IMR-90 (cell line): Measurements from ENCODE around the gene NIPAL4. TPM values are rescaled to one million over a fixed set of nuclear protein-coding genes. Genes with fewer than 3 reads are reported as not detected.
A peak's percentile ranks its signal among the peaks of the same experiment; 100 is the strongest.

ENCODE experiments used
- ATAC-seq: fragments of 200-7000 bp; cut with Tn5 transposase; 2 replicates; pipeline ENCODE4 v1.9.1; 2020; ENCODE audit warnings: low read depth, mild to moderate bottlenecking, moderate library complexity
- BruUV-seq: library from RNA; stranded (reverse); fragments of 400-500 nt; replicated peaks from 2 replicates; lab custom pipeline; 2021; lab: Mats Ljungman, UMichigan
- CTCF ChIA-PET: fragments of 300-600 bp; formaldehyde crosslinking; extraction: SDS; loops from one replicate; lab custom pipeline; 2021; ENCODE audit warnings: antibody characterized with exemption; lab: Yijun Ruan, JAX
- POLR2A ChIA-PET: fragments of 300-600 bp; sonication (Branson Sonifier 250); formaldehyde crosslinking; loops from one replicate; lab custom pipeline; 2022; ENCODE audit warnings: antibody characterized with exemption; ENCODE audit not compliant: unreplicated experiment; lab: Charles Lee
- DNase-seq: peaks from one replicate; pipeline ENCODE4 v3.0.0; 2013
- H2AFZ ChIP-seq: replicated peaks from 2 replicates; pipeline ENCODE3; 2013; ENCODE audit warnings: low read length, mild to moderate bottlenecking; ENCODE audit not compliant: poor library complexity
- H2AK5ac ChIP-seq: 2 replicates; pipeline ENCODE4 v1.6.1; 2013; ENCODE audit warnings: low read depth, low read length, inconsistent platforms
- H2AK9ac ChIP-seq: replicated peaks from 2 replicates; pipeline ENCODE3; 2013; ENCODE audit warnings: mild to moderate bottlenecking, low read depth, low read length, moderate library complexity; ENCODE audit not compliant: poor library complexity
- H2BK120ac ChIP-seq: 2 replicates; pipeline ENCODE4 v1.6.1; 2013; ENCODE audit warnings: low read depth, low read length, inconsistent platforms
- H2BK15ac ChIP-seq: 3 replicates; pipeline ENCODE4 v1.6.1; 2013; ENCODE audit warnings: low read depth, low read length, inconsistent platforms
- H2BK20ac ChIP-seq: 2 replicates; pipeline ENCODE4 v1.6.1; 2013; ENCODE audit warnings: low read depth, mild to moderate bottlenecking, inconsistent platforms, low read length, moderate library complexity
- H2BK5ac ChIP-seq: 2 replicates; pipeline ENCODE4 v1.6.1; 2013; ENCODE audit warnings: mild to moderate bottlenecking, low read depth, low read length, inconsistent platforms; ENCODE audit not compliant: poor library complexity, severe bottlenecking
- H3K14ac ChIP-seq: replicated peaks from 2 replicates; pipeline ENCODE4 v1.6.1; 2013; ENCODE audit warnings: low read depth, low read length, inconsistent platforms
- H3K18ac ChIP-seq: 2 replicates; pipeline ENCODE4 v1.6.1; 2013; ENCODE audit warnings: low read depth, low read length, control low read depth
- H3K23ac ChIP-seq: 2 replicates; pipeline ENCODE4 v1.6.1; 2013; ENCODE audit warnings: low read depth, low read length, inconsistent platforms
- H3K27ac ChIP-seq: 2 replicates; pipeline ENCODE4 v1.5.1; 2013; ENCODE audit warnings: mild to moderate bottlenecking, control low read depth, low read length; ENCODE audit not compliant: insufficient read depth
- H3K27me3 ChIP-seq: 2 replicates; pipeline ENCODE4 v1.6.1; 2013; ENCODE audit warnings: low read length; ENCODE audit not compliant: control insufficient read depth, insufficient read depth
- H3K36me3 ChIP-seq: 2 replicates; pipeline ENCODE4 v1.6.1; 2013; ENCODE audit warnings: low read length, mixed read lengths; ENCODE audit not compliant: control insufficient read depth, insufficient read depth
- H3K4ac ChIP-seq: 2 replicates; pipeline ENCODE4 v1.6.1; 2013; ENCODE audit warnings: low read depth, low read length, inconsistent platforms
- H3K4me1 ChIP-seq: 2 replicates; pipeline ENCODE4 v1.6.1; 2013; ENCODE audit warnings: low read length, mixed read lengths; ENCODE audit not compliant: control insufficient read depth, insufficient read depth
- H3K4me2 ChIP-seq: 2 replicates; pipeline ENCODE4 v1.6.1; 2013; ENCODE audit warnings: low read depth, mild to moderate bottlenecking, control low read depth, low read length, moderate library complexity
- H3K4me3 ChIP-seq: 2 replicates; pipeline ENCODE4 v1.5.1; 2013; ENCODE audit warnings: low read depth, mild to moderate bottlenecking, control low read depth, low read length, moderate library complexity; ENCODE audit not compliant: insufficient read depth
- H3K56ac ChIP-seq: 2 replicates; pipeline ENCODE4 v1.6.1; 2013; ENCODE audit warnings: low read length, inconsistent platforms; ENCODE audit not compliant: insufficient read depth; ENCODE audit errors: extremely low read depth
- H3K79me1 ChIP-seq, 2 experiments: 2 replicates each; pipeline ENCODE4 v1.6.1; 2013; ENCODE audit warnings: low read length in 2 of 2, inconsistent platforms in 1 of 2, low read depth in 1 of 2
- H3K9ac ChIP-seq: 2 replicates; pipeline ENCODE4 v1.6.1; 2013; ENCODE audit warnings: low read depth, low read length, control low read depth
- H3K9me1 ChIP-seq: 2 replicates; pipeline ENCODE4 v1.6.1; 2013; ENCODE audit warnings: low read length, inconsistent platforms; ENCODE audit not compliant: insufficient read depth
- H3K9me3 ChIP-seq: 2 replicates; pipeline ENCODE4 v1.6.1; 2013; ENCODE audit warnings: low read length; ENCODE audit not compliant: control insufficient read depth, insufficient read depth
- H4K20me1 ChIP-seq: 2 replicates; pipeline ENCODE4 v1.6.1; 2013; ENCODE audit warnings: low read length, inconsistent platforms; ENCODE audit not compliant: insufficient read depth
- H4K5ac ChIP-seq: 2 replicates; pipeline ENCODE4 v1.6.1; 2013; ENCODE audit warnings: mild to moderate bottlenecking, low read depth, low read length, control low read depth
- H4K8ac ChIP-seq, 2 experiments: 2 replicates each; pipeline ENCODE4 v1.6.1; 2013; ENCODE audit warnings: low read depth in 2 of 2, low read length in 2 of 2, control low read depth in 1 of 2, inconsistent platforms in 1 of 2
- H4K91ac ChIP-seq: 2 replicates; pipeline ENCODE4 v1.6.1; 2013; ENCODE audit warnings: low read depth, low read length, inconsistent platforms; ENCODE audit not compliant: insufficient read depth
- BHLHE40 ChIP-seq: fragments of 150-350 bp; IDR thresholded peaks from 2 replicates; pipeline ENCODE4 v1.6.1; 2016; ENCODE audit warnings: mild to moderate bottlenecking, low read depth, low read length
- CEBPB ChIP-seq: IDR thresholded peaks from 2 replicates; pipeline ENCODE4 v1.6.1; 2012; ENCODE audit warnings: low read depth, low read length, improper control_type of control experiment
- CHD1 ChIP-seq: IDR thresholded peaks from 2 replicates; pipeline ENCODE4 v1.6.1; 2012; ENCODE audit warnings: low read depth, low read length, improper control_type of control experiment
- CTCF ChIP-seq: conservative IDR thresholded peaks from 2 replicates; pipeline ENCODE4 v1.5.1; 2012; ENCODE audit warnings: mild to moderate bottlenecking, low read depth, low read length, improper control_type of control experiment
- ELK1 ChIP-seq: fragments of 150-350 bp; IDR thresholded peaks from 2 replicates; pipeline ENCODE4 v1.6.1; 2016; ENCODE audit warnings: low read depth, mild to moderate bottlenecking, low read length, moderate library complexity, borderline replicate concordance
- FOS ChIP-seq: fragments of 150-350 bp; IDR thresholded peaks from 2 replicates; pipeline ENCODE4 v1.6.1; 2016; ENCODE audit warnings: low read depth, low read length
- MAFK ChIP-seq: IDR thresholded peaks from 2 replicates; pipeline ENCODE4 v1.6.1; 2012; ENCODE audit warnings: low read depth, low read length, improper control_type of control experiment
- MAZ ChIP-seq: IDR thresholded peaks from 2 replicates; pipeline ENCODE4 v1.6.1; 2012; ENCODE audit warnings: low read depth, mild to moderate bottlenecking, low read length, improper control_type of control experiment, moderate library complexity, borderline replicate concordance
- MXI1 ChIP-seq: IDR thresholded peaks from 2 replicates; pipeline ENCODE4 v1.6.1; 2012; ENCODE audit warnings: low read depth, mild to moderate bottlenecking, low read length, moderate library complexity, borderline replicate concordance
- NFE2L2 ChIP-seq: fragments of 150-350 bp; IDR thresholded peaks from 2 replicates; pipeline ENCODE4 v1.6.1; 2016; ENCODE audit warnings: low read depth, mild to moderate bottlenecking, low read length
- POLR2A ChIP-seq: IDR thresholded peaks from 2 replicates; pipeline ENCODE4 v1.6.1; 2012; ENCODE audit warnings: mild to moderate bottlenecking, low read depth, low read length
- RAD21 ChIP-seq: IDR thresholded peaks from 2 replicates; pipeline ENCODE4 v1.6.1; 2012; ENCODE audit warnings: low read length, improper control_type of control experiment
- RCOR1 ChIP-seq: IDR thresholded peaks from 2 replicates; pipeline ENCODE4 v1.6.1; 2012; ENCODE audit warnings: mild to moderate bottlenecking, low read length, improper control_type of control experiment; ENCODE audit not compliant: insufficient replicate concordance
- RFX5 ChIP-seq: IDR thresholded peaks from 2 replicates; pipeline ENCODE4 v1.8.0; 2012; ENCODE audit warnings: low read depth, mild to moderate bottlenecking, low read length, moderate library complexity
- SMC3 ChIP-seq: fragments of 150-350 bp; IDR thresholded peaks from 2 replicates; pipeline ENCODE4 v1.6.1; 2016; ENCODE audit warnings: low read depth, mild to moderate bottlenecking, antibody characterized with exemption, low read length, moderate library complexity
- USF2 ChIP-seq: fragments of 150-350 bp; IDR thresholded peaks from 2 replicates; pipeline ENCODE4 v1.6.1; 2017; ENCODE audit warnings: mild to moderate bottlenecking, antibody characterized with exemption, low read length, low read depth
- WGBS, 2 experiments: methylation state at CpG; one replicate each; pipeline versions ENCODE4 v1.1.5 to v1.1.7; 2013; ENCODE audit warnings: missing lambda C conversion rate in 2 of 2; ENCODE audit not compliant: insufficient read length in 1 of 2; ENCODE audit errors: extremely low coverage in 2 of 2; 5-methylcytosine and 5-hydroxymethylcytosine counted together
- dilution Hi-C: fragments of 300-500 bp; cut with HindIII; formaldehyde crosslinking; loops from one replicate; pipeline ENCODE4 v1.14.3; 2018; ENCODE audit warnings: low sequenced_read_pairs; ENCODE audit not compliant: unreplicated experiment
- in situ Hi-C: fragments of 300-500 bp; cut with MboI; formaldehyde crosslinking; loops from 3 replicates; pipeline ENCODE4 v1.14.3; 2019; ENCODE audit warnings: low sequenced_read_pairs, inconsistent platforms, mixed read lengths
- intact Hi-C: fragments of 100-400 bp; cut with micrococcal nuclease; formaldehyde crosslinking; loops from 2 replicates; pipeline ENCODE4 v1.10.0; 2022
- polyA plus RNA-seq, 3 experiments: library from polyadenylated mRNA; depleted of rRNA; stranded (reverse); fragments of >200 nt; gene quantifications; 2 replicates each; pipeline ENCODE4 v1.2.3, GENCODE V29; 2012; ENCODE audit warnings: low replicate concordance in 1 of 3
- total RNA-seq: library from RNA; depleted of rRNA; stranded (reverse); fragments of >200 nt; gene quantifications from 2 replicates; pipeline ENCODE4 v1.2.3, GENCODE V29; 2012

The NIPAL4 gene
- total and polyA plus RNA-seq, 2 of the 4 experiments (the other 2 are of a cell fraction) = 0.18 to 0.39 TPM

GRCh38 chr5:157469073-157469472, 9.1 kb downstream of the NIPAL4 start:
- TF ChIP-seq RCOR1 = no peak
- TF ChIP-seq CEBPB = no peak
- TF ChIP-seq POLR2A = no peak
- no peak for TF ChIP-seq CHD1
- no peak for TF ChIP-seq CTCF
- no peak for TF ChIP-seq MAFK
- no peak for TF ChIP-seq MAZ
- no peak for TF ChIP-seq NFE2L2
- TF ChIP-seq BHLHE40 = no peak
- no peak for TF ChIP-seq ELK1
- TF ChIP-seq USF2 = no peak
- no peak for TF ChIP-seq MXI1
- TF ChIP-seq FOS = no peak
- no peak for TF ChIP-seq RAD21
- TF ChIP-seq RFX5 = no peak
- TF ChIP-seq SMC3 = no peak
- CTCF ChIA-PET = interaction anchor here (1.1 kb wide), 1 partner anchor 249 kb away, joined by 3 read pairs; no protein-coding TSS in a partner anchor

More at GRCh38 chr5:157469073-157469472, 9.1 kb downstream of the NIPAL4 start:
- no peak overlapping the region for H3K27ac ChIP-seq
- intact Hi-C loops = no loop called here
- no peak overlapping the region for H2AFZ ChIP-seq
- H4K20me1 ChIP-seq = no peaks in the 10 kb centered on the region
- no peak overlapping the region for H3K4me3 ChIP-seq
- H4K8ac ChIP-seq = no peak overlapping the region
- H3K27me3 ChIP-seq = no peaks in the 10 kb centered on the region
- H3K4me2 ChIP-seq = no peak overlapping the region
- no peak overlapping the region for H3K23ac ChIP-seq
- no peak overlapping the region for H4K91ac ChIP-seq
- DNase-seq = no peak
- peaks cover 13% of the 10 kb centered on the region for H3K4me1 ChIP-seq
- in situ Hi-C loops = no loop called here
- peaks cover 31% of the 10 kb centered on the region for H3K9me1 ChIP-seq
- dilution Hi-C loops = no loop called here
- no peak overlapping the region for H3K18ac ChIP-seq
- peaks cover 0 to 13% of the 10 kb centered on the region in 2 experiments; a peak in 2 of 4 replicates for H3K79me1 ChIP-seq
- peak overlapping the region; percentile 7; the same call in 1 of the 2 replicates for H2AK5ac ChIP-seq
- H3K36me3 ChIP-seq = peaks cover 4% of the 10 kb centered on the region
- H2BK120ac ChIP-seq = no peak overlapping the region
- no peak for ATAC-seq
- POLR2A ChIA-PET = no interaction called here
- H3K9me3 ChIP-seq = no peaks in the 10 kb centered on the region
- no peak overlapping the region for H3K4ac ChIP-seq
- H2BK5ac ChIP-seq = no peak overlapping the region
- no peak overlapping the region for H3K56ac ChIP-seq
- no TSS peak for BruUV-seq
- WGBS, 2 experiments = no CpG with 5 or more reads among the region's 7 CpGs
- no peak overlapping the region for H3K14ac ChIP-seq
- no peak overlapping the region for H2AK9ac ChIP-seq
- no peak overlapping the region for H2BK15ac ChIP-seq
- H2BK20ac ChIP-seq = no peak overlapping the region
- no peak overlapping the region for H4K5ac ChIP-seq
- no peak overlapping the region for H3K9ac ChIP-seq
